Thymus (tissue), 11 donors: ENCODE data around the gene ALOX5AP. TPM values are rescaled to one million over a fixed set of nuclear protein-coding genes. Genes with fewer than 3 reads are reported as not detected.

Experiments
- DNase-seq, 9 donors: peaks; one replicate each; pipeline ENCODE4 v3.0.0-alpha.2; 2013; ENCODE audit warnings: low spot score in 9 of 9, low read depth in 6 of 9, missing footprints in 1 of 9
- H3K27ac ChIP-seq, 2 donors: one replicate each; pipeline ENCODE4 v1.5.1; 2013; ENCODE audit warnings: control low read depth in 1 of 2, low read depth in 1 of 2, low read length in 1 of 2, mild to moderate bottlenecking in 1 of 2, moderate library complexity in 1 of 2
- H3K27me3 ChIP-seq, 2 donors: one replicate each; pipeline ENCODE4 v1.5.1; 2013; ENCODE audit warnings: low read length in 1 of 2; ENCODE audit not compliant: control insufficient read depth in 2 of 2, insufficient read depth in 1 of 2
- H3K36me3 ChIP-seq, 2 donors: one replicate each; pipeline ENCODE4 v1.5.1; 2013; ENCODE audit warnings: low read length in 1 of 2, mild to moderate bottlenecking in 1 of 2, moderate library complexity in 1 of 2; ENCODE audit not compliant: control insufficient read depth in 2 of 2, insufficient read depth in 2 of 2
- H3K4me1 ChIP-seq, 2 donors: one replicate each; pipeline ENCODE4 v1.5.1; 2013; ENCODE audit warnings: low read length in 2 of 2; ENCODE audit not compliant: control insufficient read depth in 2 of 2, insufficient read depth in 2 of 2
- H3K4me3 ChIP-seq, 2 donors: one replicate each; pipeline ENCODE4 v1.5.1; 2013; ENCODE audit warnings: low read length in 2 of 2, control low read depth in 1 of 2, mild to moderate bottlenecking in 1 of 2
- H3K9me3 ChIP-seq, 2 donors: one replicate each; pipeline ENCODE4 v1.5.1; 2013; ENCODE audit warnings: low read length in 1 of 2, mild to moderate bottlenecking in 1 of 2; ENCODE audit not compliant: control insufficient read depth in 2 of 2, insufficient read depth in 1 of 2
- WGBS: extraction: QIAGEN DNeasy Blood & Tissue Kit; methylation state at CpG from one replicate; pipeline ENCODE4 v1.1.7; 2013; 5-methylcytosine and 5-hydroxymethylcytosine counted together
- polyA plus RNA-seq: library from polyadenylated mRNA; stranded (reverse); fragments of 200-250 nt; gene quantifications from one replicate; pipeline ENCODE4 v1.2.3, GENCODE V29; 2013
- total RNA-seq: library from RNA; stranded (reverse); fragments of 120-200 nt; gene quantifications from one replicate; pipeline ENCODE4 v1.2.4, GENCODE V29; 2013
- donor health status: healthy.

The ALOX5AP gene
- total and polyA plus RNA-seq, 2 donors = 36.9 to 77.1 TPM

- no peak overlapping the region for H3K4me3 ChIP-seq
- no peak for DNase-seq
- H3K27ac ChIP-seq = no peak overlapping the region
- H3K27me3 ChIP-seq = no peaks in the 10 kb centered on the region
- no peaks in the 10 kb centered on the region for H3K36me3 ChIP-seq
- WGBS = 88% methylated on average over 8 of the region's 8 CpGs
- peaks cover 0 to 17% of the 10 kb centered on the region in 2 donors for H3K4me1 ChIP-seq
- H3K9me3 ChIP-seq = no peaks in the 10 kb centered on the region
These were observed 38.0 kb upstream of the ALOX5AP start for GRCh38 chr13:30697177-30697953.

DNA sequence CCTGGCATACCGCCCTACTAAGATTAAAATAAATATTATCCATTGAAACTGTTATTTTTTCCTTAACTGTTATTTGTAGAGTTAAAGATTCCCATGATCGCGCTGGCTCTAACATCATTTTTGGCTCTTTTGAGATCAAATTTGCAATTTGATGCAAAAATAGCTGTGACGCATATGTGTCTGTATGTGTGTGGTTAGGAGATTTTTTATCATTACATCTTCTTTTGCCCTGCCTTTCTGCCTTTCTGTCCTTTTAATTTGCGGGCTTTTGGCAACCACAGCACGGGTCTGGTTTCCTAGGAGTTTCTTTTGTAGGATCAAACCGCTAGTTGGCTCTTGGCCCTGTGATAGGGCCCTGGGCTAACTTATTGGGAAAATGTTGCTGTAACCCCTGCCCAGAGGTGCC lies 37.3 kb upstream of the ALOX5AP start:
- Histone ChIP-seq H3K27ac (no peak overlapping the region), H3K4me1 (peaks cover 0 to 17% of the 10 kb centered on the region in 2 donors), H3K9me3 (no peaks in the 10 kb centered on the region), H3K36me3 (no peaks in the 10 kb centered on the region), H3K27me3 (no peaks in the 10 kb centered on the region), H3K4me3 (no peak overlapping the region)
- DNase-seq = no peak
- WGBS = 85% methylated on average over 7 of the region's 7 CpGs

DNA sequence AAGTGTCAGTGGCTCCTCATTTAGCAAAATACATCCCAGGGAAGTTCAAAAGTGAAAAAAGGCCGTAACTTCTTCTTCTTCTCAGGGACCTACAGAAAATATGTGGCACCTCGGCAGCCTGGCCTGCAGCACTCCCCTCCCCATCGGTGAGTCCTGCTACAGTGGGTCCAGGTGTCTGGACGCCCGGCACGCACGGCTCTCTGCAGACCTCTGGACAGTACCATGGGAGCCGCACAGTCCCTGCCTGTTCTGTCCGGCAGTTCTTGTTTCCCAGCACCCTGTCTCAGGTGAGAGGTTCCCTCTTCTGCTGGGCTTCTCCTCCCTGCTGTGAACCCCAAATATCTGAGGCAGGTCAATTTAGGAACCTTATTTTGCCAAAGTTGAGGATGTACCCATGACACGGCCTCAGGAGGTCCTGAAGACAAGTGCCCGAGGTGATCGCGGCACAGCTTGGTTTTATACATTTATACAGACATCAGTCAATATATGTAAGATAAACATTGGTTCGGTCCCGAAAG lies 36.8 kb upstream of the ALOX5AP start:
- no peak for DNase-seq
- Histone ChIP-seq H3K4me1 (peaks cover 0 to 17% of the 10 kb centered on the region in 2 donors), H3K27ac (no peak overlapping the region), H3K36me3 (no peaks in the 10 kb centered on the region), H3K9me3 (no peaks in the 10 kb centered on the region), H3K27me3 (no peaks in the 10 kb centered on the region), H3K4me3 (no peak overlapping the region)
- 92% methylated on average over 15 of the region's 15 CpGs for whole genome bisulfite sequencing

- WGBS = 39% methylated on average over 5 of the region's 5 CpGs
- peaks cover 0 to 17% of the 10 kb centered on the region in 2 donors for H3K4me1 ChIP-seq
- no peak overlapping the region for H3K4me3 ChIP-seq
These were observed 35.0 kb upstream of the ALOX5AP start for GRCh38 chr13:30700364-30700763.

DNA sequence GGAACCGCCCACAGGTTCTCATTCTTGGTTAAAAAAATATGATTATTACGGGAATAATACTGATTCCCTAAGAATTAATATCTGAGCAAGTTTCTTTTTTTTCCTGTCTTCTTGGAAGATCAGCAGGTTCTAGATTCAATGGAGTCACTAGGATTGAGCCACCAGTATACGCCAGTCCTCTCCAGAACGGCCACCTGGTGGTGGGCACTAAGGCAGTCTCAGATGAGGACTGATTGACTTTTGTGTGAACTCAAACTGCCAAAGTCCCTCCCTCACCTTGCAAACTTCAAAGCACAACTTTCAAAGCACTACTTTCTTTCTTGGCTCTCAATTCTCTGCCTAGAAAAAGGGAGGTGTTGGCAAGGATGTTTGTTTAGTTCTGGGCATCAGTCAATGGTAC lies 33.3 kb upstream of the ALOX5AP start:
- Histone ChIP-seq H3K9me3 (no peaks in the 10 kb centered on the region), H3K4me1 (peaks cover 0 to 3% of the 10 kb centered on the region in 2 donors), H3K27me3 (no peaks in the 10 kb centered on the region), H3K4me3 (no peak overlapping the region), H3K36me3 (no peaks in the 10 kb centered on the region), H3K27ac (no peak overlapping the region)
- DNase-seq = no peak
- WGBS = 95% methylated on average over 4 of the region's 4 CpGs

More at GRCh38 chr13:30700364-30700763, 35.0 kb upstream of the ALOX5AP start:
- Histone ChIP-seq H3K9me3 (no peaks in the 10 kb centered on the region), H3K27ac (no peak overlapping the region), H3K27me3 (no peaks in the 10 kb centered on the region), H3K36me3 (no peaks in the 10 kb centered on the region)
- no peak for DNase-seq

GRCh38 chr13:30704596-30704995 lies 30.7 kb upstream of the ALOX5AP start:
- Histone ChIP-seq H3K9me3 (no peaks in the 10 kb centered on the region), H3K4me1 (peaks cover 0 to 3% of the 10 kb centered on the region in 2 donors), H3K4me3 (no peak overlapping the region), H3K27me3 (no peaks in the 10 kb centered on the region), H3K36me3 (no peaks in the 10 kb centered on the region), H3K27ac (no peak overlapping the region)
- no peak for DNase-seq
- 91% methylated on average over 6 of the region's 6 CpGs for WGBS

DNA sequence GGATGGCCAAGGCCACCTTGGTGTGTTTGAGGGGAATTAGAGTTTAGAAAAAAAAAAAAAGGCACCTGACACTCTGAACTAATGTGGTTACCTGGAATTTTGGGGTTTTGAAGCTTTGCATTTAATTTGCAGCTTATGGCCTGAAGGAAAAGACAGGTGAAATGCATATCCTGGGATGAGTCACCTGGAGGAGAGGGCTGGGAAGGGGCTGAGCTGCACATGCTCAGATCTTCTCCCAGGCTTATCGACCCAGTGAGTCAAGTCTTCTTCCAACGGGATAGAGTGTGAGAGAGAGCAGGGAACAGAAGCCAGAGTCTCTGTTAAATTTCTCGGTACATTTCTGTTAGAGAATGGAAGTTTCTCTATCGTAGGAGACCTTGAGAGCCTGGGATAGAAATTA lies 29.7 kb upstream of the ALOX5AP start:
- no peaks in the 10 kb centered on the region for H3K36me3 ChIP-seq
- H3K9me3 ChIP-seq = no peaks in the 10 kb centered on the region
- H3K27ac ChIP-seq = no peak overlapping the region
- no peak for DNase-seq
- H3K4me3 ChIP-seq = no peak overlapping the region
- H3K4me1 ChIP-seq = peaks cover 0 to 3% of the 10 kb centered on the region in 2 donors
- WGBS = 96% methylated on average over 4 of the region's 4 CpGs
- H3K27me3 ChIP-seq = no peaks in the 10 kb centered on the region

- Histone ChIP-seq H3K36me3 (no peaks in the 10 kb centered on the region), H3K4me3 (no peak overlapping the region), H3K27ac (no peak overlapping the region), H3K9me3 (no peaks in the 10 kb centered on the region), H3K4me1 (no peaks in the 10 kb centered on the region), H3K27me3 (no peaks in the 10 kb centered on the region)
- WGBS = 88% methylated on average over 3 of the region's 3 CpGs
- DNase-seq = no peak
These were observed 26.8 kb upstream of the ALOX5AP start for GRCh38 chr13:30708541-30708940.

DNA sequence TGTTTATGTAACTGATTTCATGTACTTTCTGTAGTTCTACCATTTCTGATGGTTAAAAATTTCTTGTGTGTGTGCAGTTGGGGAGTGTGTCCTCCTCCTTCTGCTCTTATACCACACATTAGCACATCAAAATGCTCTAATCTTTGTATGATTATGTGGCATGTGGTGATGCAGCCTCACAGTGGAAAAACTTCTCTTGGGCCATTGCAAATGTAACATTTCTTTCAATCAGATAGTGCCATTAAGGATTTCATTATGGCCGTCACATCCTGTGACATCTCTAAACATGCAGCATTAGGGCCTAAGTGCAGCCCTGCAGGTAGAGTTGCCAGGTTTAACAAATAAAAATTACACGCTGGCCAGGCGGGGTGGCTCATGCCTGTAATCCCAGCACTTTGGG lies 24.9 kb upstream of the ALOX5AP start:
- DNase-seq = no peak
- no peaks in the 10 kb centered on the region for H3K36me3 ChIP-seq
- H3K4me1 ChIP-seq = no peaks in the 10 kb centered on the region
- no peak overlapping the region for H3K4me3 ChIP-seq
- H3K9me3 ChIP-seq = no peaks in the 10 kb centered on the region
- no peak overlapping the region for H3K27ac ChIP-seq
- no peaks in the 10 kb centered on the region for H3K27me3 ChIP-seq
- 99% methylated on average over 3 of the region's 3 CpGs for WGBS
